BJ (cell line): ENCODE measurements around the gene RHBDF2. TPM values are rescaled to one million over a fixed set of nuclear protein-coding genes. Genes with fewer than 3 reads are reported as not detected.

Experiments used
- CTCF ChIA-PET: fragments of 350-600 bp; formaldehyde crosslinking; extraction: SDS; loops from one replicate; lab custom pipeline; 2021; ENCODE audit warnings: antibody characterized with exemption, inconsistent platforms; lab: Yijun Ruan, JAX
- POLR2A ChIA-PET: fragments of 300-600 bp; sonication (Branson Sonifier 250); formaldehyde crosslinking; extraction: SDS; loops from one replicate; lab custom pipeline; 2021; ENCODE audit warnings: antibody characterized with exemption; lab: Charles Lee
- DNase-seq: peaks from one replicate; pipeline ENCODE4 v3.0.0-alpha.2; 2011; ENCODE audit warnings: low read depth
- H3K27me3 ChIP-seq: 2 replicates; pipeline ENCODE4 v1.6.0; 2011; ENCODE audit warnings: low read length; ENCODE audit not compliant: control insufficient read depth, insufficient read depth
- H3K36me3 ChIP-seq: 2 replicates; pipeline ENCODE4 v1.5.1; 2011; ENCODE audit warnings: low read length; ENCODE audit not compliant: control insufficient read depth, insufficient read depth
- H3K4me3 ChIP-seq: 2 replicates; pipeline ENCODE4 v1.5.1; 2011; ENCODE audit warnings: low read depth, mild to moderate bottlenecking, control low read depth, low read length
- CTCF ChIP-seq: IDR thresholded peaks from 2 replicates; pipeline ENCODE4 v1.5.1; 2011; ENCODE audit warnings: low read depth, mild to moderate bottlenecking, control low read depth, inconsistent platforms, low read length, moderate library complexity; ENCODE audit not compliant: insufficient read depth
- polyA plus RNA-seq: library from polyadenylated mRNA; depleted of rRNA; stranded (reverse); fragments of >200 nt; gene quantifications from 2 replicates; pipeline ENCODE4 v1.2.3, GENCODE V29; 2011

Gene RHBDF2
- polyA plus RNA-seq, 1 experiment, result 8.9 TPM

DNA sequence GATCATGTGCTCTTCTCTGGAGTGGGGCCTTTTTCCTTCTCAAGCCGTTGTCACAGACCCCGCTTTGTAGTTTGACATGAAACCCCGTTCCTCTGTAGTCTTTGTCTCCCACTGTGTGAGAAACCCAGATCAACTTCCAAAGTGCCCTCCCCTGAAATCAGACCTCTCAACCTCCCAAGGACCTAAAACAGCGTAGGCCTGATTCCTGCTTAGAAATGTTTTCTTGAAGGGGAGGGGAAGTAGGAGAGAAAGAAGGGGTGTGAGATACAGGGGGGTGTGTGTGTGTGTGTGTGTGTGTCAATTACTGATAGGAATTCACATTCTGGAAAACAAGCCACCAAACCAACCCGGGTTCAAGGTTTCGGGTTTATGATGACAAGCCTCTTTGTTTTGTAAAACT, 49.7 kb downstream of the RHBDF2 start:
- no peaks in the 10 kb centered on the region for H3K27me3 ChIP-seq
- no peaks in the 10 kb centered on the region for H3K36me3 ChIP-seq
- DNase-seq, result no peak
- no peak for TF ChIP-seq CTCF
- POLR2A ChIA-PET, result no interaction called here
- CTCF ChIA-PET, result interaction anchor here (0.9 to 17.7 kb wide), 6 partner anchors 12 to 72 kb away, joined by 3 to 442 read pairs (median 8); partner anchors contain the start of gene RHBDF2
- peak overlapping the region; percentile 83 for H3K4me3 ChIP-seq

GRCh38 chr17:76449126-76449525, 52.1 kb downstream of the RHBDF2 start:
- no peak for DNase-seq
- POLR2A ChIA-PET, result no interaction called here

DNA sequence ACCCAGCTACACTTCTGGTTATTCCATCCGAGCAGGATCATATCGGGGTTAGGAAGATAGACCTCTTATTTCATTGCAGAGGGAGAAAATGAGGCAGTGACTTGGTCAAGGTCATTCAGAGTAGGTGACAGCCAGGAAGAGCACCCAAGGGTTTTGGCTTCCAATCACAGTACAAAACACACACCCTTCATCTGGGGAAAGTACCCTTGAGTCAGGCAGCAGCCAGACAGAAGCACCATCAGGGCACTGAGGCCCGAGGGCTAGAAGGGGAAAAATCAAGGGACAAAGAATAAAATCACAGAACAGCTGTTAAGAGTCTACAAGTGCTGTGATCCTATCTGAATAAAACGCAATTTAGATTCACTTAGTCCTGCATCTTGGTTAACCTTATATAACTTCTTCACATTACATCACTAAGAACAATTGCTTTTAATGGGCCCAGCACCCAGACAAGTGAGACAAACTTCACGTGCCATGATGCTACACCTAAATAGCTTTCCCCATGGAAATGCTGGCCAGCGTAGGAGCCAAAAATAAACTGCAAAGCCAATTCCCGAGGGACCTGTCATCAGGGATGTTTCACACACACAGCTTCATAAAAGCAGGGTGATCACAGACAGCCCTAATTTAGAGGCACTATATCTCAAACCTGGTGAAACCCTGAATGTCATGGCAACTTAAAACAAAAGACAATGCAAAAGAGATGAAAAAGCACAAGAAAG, 53.1 kb downstream of the RHBDF2 start:
- CTCF ChIA-PET, result interaction anchor here (0.9 to 2.2 kb wide), 5 partner anchors 10 to 62 kb away, joined by 3 to 8 read pairs (median 4); no protein-coding TSS in a partner anchor
- Histone ChIP-seq H3K4me3 (no peak overlapping the region), H3K36me3 (no peaks in the 10 kb centered on the region), H3K27me3 (no peaks in the 10 kb centered on the region)
- POLR2A ChIA-PET, result no interaction called here
- DNase-seq, result no peak
- no peak for TF ChIP-seq CTCF

More at GRCh38 chr17:76449126-76449525, 52.1 kb downstream of the RHBDF2 start:
- Histone ChIP-seq H3K27me3 (no peaks in the 10 kb centered on the region), H3K36me3 (no peaks in the 10 kb centered on the region), H3K4me3 (no peak overlapping the region)
- TF ChIP-seq CTCF, result no peak
- CTCF ChIA-PET, result interaction anchor here (0.8 to 2.2 kb wide), 9 partner anchors 9 to 175 kb away, joined by 3 to 8 read pairs (median 3); no protein-coding TSS in a partner anchor

DNA sequence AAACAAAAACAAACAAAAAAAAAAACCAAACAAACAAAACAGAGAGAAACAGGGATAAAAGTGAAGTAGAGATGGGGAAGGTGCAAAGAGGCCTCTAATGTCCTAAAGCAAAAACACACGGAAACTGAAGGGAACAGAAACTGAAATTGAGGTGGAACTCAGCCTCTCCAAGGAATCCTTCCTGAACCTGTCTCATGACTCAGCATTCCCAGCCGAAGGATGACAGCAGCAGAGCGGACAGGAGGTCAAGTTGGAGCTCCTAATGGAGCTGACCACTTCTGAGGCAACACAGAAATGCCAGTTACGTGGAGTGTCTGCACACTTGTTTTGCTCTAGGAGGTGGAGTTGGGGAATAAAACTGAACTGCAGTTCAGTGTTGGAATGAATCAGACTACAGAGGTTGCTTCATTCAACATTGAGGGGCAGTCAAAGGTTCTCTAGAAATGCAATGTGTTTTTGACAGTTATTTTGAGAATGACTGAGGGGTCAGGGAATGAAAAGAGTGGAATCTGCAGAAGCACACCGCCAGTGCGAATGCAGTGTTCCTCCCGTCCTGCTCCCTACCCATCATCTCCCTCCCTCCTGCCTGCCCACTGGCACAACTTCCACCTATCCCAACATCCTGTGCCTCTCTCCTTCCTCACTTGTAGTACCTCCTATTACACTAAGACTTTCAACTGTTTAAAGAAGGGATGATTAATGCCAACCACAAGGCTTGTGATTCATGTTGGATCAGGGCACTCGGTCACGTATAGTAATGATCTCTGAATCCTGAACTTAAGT, 54.6 kb downstream of the RHBDF2 start:
- POLR2A ChIA-PET, result no interaction called here
- Histone ChIP-seq H3K27me3 (no peaks in the 10 kb centered on the region), H3K36me3 (no peaks in the 10 kb centered on the region), H3K4me3 (no peak overlapping the region)
- DNase-seq, result no peak
- CTCF ChIA-PET, result interaction anchor here (1.0 to 4.2 kb wide), 2 partner anchors 47 to 49 kb away, joined by 3 to 13 read pairs; no protein-coding TSS in a partner anchor
- TF ChIP-seq CTCF, result no peak
